Astrocyte of the spinal cord (primary cell): ENCODE data around the gene F5.
"Not testable (repeated sequence)": the region's sequence is repeated elsewhere in the genome, so short reads cannot be mapped to it uniquely, and the experiment has no call there.

Source experiments
- DNase-seq: peaks from one replicate; pipeline ENCODE4 v3.0.0; 2011; ENCODE audit warnings: low read depth, low spot score
- H3K4me3 ChIP-seq: 2 replicates; pipeline ENCODE4 v1.5.1; 2011; ENCODE audit warnings: low read depth, mild to moderate bottlenecking, low read length, moderate library complexity
- CTCF ChIP-seq: IDR thresholded peaks from 2 replicates; pipeline ENCODE4 v1.5.1; 2012; ENCODE audit warnings: low read depth, mild to moderate bottlenecking, low read length, inconsistent platforms
- in situ Hi-C: cut with HindIII; loops from 2 replicates; pipeline ENCODE4 v1.10.0; 2017; ENCODE audit warnings: low sequenced_read_pairs

Gene F5

GRCh38 chr1:169513208-169513607 is 73.1 kb downstream of the F5 start:
- in situ Hi-C loops = no loop called here
- no peak for TF ChIP-seq CTCF
- no peak overlapping the region for H3K4me3 ChIP-seq

GRCh38 chr1:169511316-169512005 is 74.8 kb downstream of the F5 start:
- peak; percentile 84 for DNase-seq
- no peak overlapping the region for H3K4me3 ChIP-seq
- no peak for TF ChIP-seq CTCF
- in situ Hi-C loops = no loop called here

More at GRCh38 chr1:169513208-169513607, 73.1 kb downstream of the F5 start:
- no peak for DNase-seq

- DNase-seq = no peak
- TF ChIP-seq CTCF = no peak
- in situ Hi-C loops = no loop called here
- no peak overlapping the region for H3K4me3 ChIP-seq
Observed at GRCh38 chr1:169510060-169510459, 76.2 kb downstream of the F5 start.

- no peak for TF ChIP-seq CTCF
- no peak for DNase-seq
- in situ Hi-C loops = no loop called here
Observed at GRCh38 chr1:169509354-169509753, 76.9 kb downstream of the F5 start.

GRCh38 chr1:169508432-169509338 is 77.6 kb downstream of the F5 start:
- DNase-seq = no peak
- no peak for TF ChIP-seq CTCF
- in situ Hi-C loops = no loop called here
- no peak overlapping the region for H3K4me3 ChIP-seq

More at GRCh38 chr1:169509354-169509753, 76.9 kb downstream of the F5 start:
- H3K4me3 ChIP-seq = no peak overlapping the region

GRCh38 chr1:169507413-169507812 is 78.9 kb downstream of the F5 start:
- no peak for DNase-seq
- H3K4me3 ChIP-seq = no peak overlapping the region
- no peak for TF ChIP-seq CTCF
- in situ Hi-C loops = no loop called here

GRCh38 chr1:169503601-169504000 is 82.7 kb downstream of the F5 start:
- DNase-seq, H3K4me3 ChIP-seq, in situ Hi-C loops: not testable (repeated sequence)
